ENCODE data around the gene PWWP2B. TPM values are rescaled to one million over a fixed set of nuclear protein-coding genes. Genes with fewer than 3 reads are reported as not detected.

The PWWP2B gene
- total and polyA plus RNA-seq, 11 donors, result 10.5 to 23.5 (median 15.3) TPM

GRCh38 chr10:132392811-132393694, 3.9 kb upstream of the PWWP2B start:
- no peaks in the 10 kb centered on the region for H3K9me3 ChIP-seq
- H3K4me3 ChIP-seq, result no peak overlapping the region
- WGBS, 4 donors, result 80 to 88% (median 84%) methylated on average over 10 to 12 of the region's 12 CpGs
- no peak for TF ChIP-seq CTCF (IDR thresholded peaks at IDR 0.05)
- peak overlapping the region in 1 of 12 donors; percentile 24 for H3K27ac ChIP-seq
- intact Hi-C loops (cut with DNase I), result loop anchor here in 6 of 10 donors (2.0 to 10.0 kb wide), 5 partner anchors 58 to 249 kb away; no protein-coding TSS in a partner anchor
- DNase-seq, result peak in 1 of 5 donors; percentile 44
- peaks cover 0 to 3% (median 0%) of the 10 kb centered on the region in 9 donors for H3K27me3 ChIP-seq
- no peak for ATAC-seq
- H3K4me1 ChIP-seq, result peaks cover 0 to 37% (median 16%) of the 10 kb centered on the region in 12 donors
- no peaks in the 10 kb centered on the region for H3K36me3 ChIP-seq

- Histone ChIP-seq H3K27me3 (peaks cover 0 to 3% (median 0%) of the 10 kb centered on the region in 9 donors), H3K36me3 (no peaks in the 10 kb centered on the region), H3K9me3 (no peaks in the 10 kb centered on the region), H3K4me1 (peaks cover 0 to 44% (median 22%) of the 10 kb centered on the region in 12 donors), H3K4me3 (no peak overlapping the region), H3K27ac (peak overlapping the region in 2 of 12 donors; percentile 9 to 97)
- 68 to 77% (median 76%) methylated on average over 9 of the region's 9 CpGs for WGBS, 4 donors
- DNase-seq (peak in 1 of 5 donors; percentile 64), ATAC-seq (no peak)
- intact Hi-C loops (cut with DNase I), result loop anchor here in 7 of 10 donors (2.0 to 10.0 kb wide), 6 partner anchors 57 to 249 kb away; partner anchors contain the start of gene INPP5A (in 1 of the 7)
- TF ChIP-seq POLR2A (IDR thresholded peaks at IDR 0.05) (no peak), CTCF (IDR thresholded peaks at IDR 0.05) (no peak)
These were observed 3.3 kb upstream of the PWWP2B start for GRCh38 chr10:132393695-132394181.

- 79 to 86% (median 85%) methylated on average over 12 to 13 of the region's 13 CpGs for WGBS, 4 donors
- intact Hi-C loops (cut with DNase I), result loop anchor here in 6 of 10 donors (2.0 to 10.0 kb wide), 4 partner anchors 142 to 248 kb away; partner anchors contain the start of gene INPP5A (in 1 of the 6)
- Histone ChIP-seq H3K27me3 (peaks cover 0 to 3% (median 0%) of the 10 kb centered on the region in 9 donors), H3K4me3 (no peak overlapping the region), H3K27ac (peak overlapping the region in 2 of 12 donors; percentile 9 to 97), H3K36me3 (no peaks in the 10 kb centered on the region), H3K4me1 (peaks cover 0 to 44% (median 21%) of the 10 kb centered on the region in 12 donors), H3K9me3 (no peaks in the 10 kb centered on the region)
- ATAC-seq (no peak), DNase-seq (peak in 1 of 5 donors; percentile 49)
- no peak for TF ChIP-seq POLR2A (IDR thresholded peaks at IDR 0.05)
These were observed 2.7 kb upstream of the PWWP2B start for GRCh38 chr10:132394201-132394811.

GRCh38 chr10:132394936-132395703, 1.9 kb upstream of the PWWP2B start:
- peaks cover 0 to 1% (median 0%) of the 10 kb centered on the region in 9 donors for H3K27me3 ChIP-seq
- TF ChIP-seq POLR2A (IDR thresholded peaks at IDR 0.05) (no peak), CTCF (IDR thresholded peaks at IDR 0.05) (no peak)
- H3K9me3 ChIP-seq, result no peaks in the 10 kb centered on the region
- DNase-seq, result peak in 2 of 5 donors; percentile 40 to 61
- peak in 2 of 4 donors; percentile 3 for ATAC-seq
- peaks cover 0 to 49% (median 25%) of the 10 kb centered on the region in 12 donors for H3K4me1 ChIP-seq
- peak overlapping the region; percentile 86 to 99 (median 96) for H3K27ac ChIP-seq
- WGBS, 4 donors, result 83 to 92% (median 86%) methylated on average over 12 of the region's 12 CpGs
- intact Hi-C loops (cut with DNase I), result loop anchor here in 6 of 10 donors (2.0 to 10.0 kb wide), 6 partner anchors 122 to 247 kb away; partner anchors contain the start of gene INPP5A (in 1 of the 6)
- peak overlapping the region in 10 of 12 donors; percentile 62 to 98 (median 72) for H3K4me3 ChIP-seq
- no peaks in the 10 kb centered on the region for H3K36me3 ChIP-seq

Measured in heart left ventricle (tissue), 16 donors.